H9 (cell line): Measurements from ENCODE around the gene GNAO1. TPM values are rescaled to one million over a fixed set of nuclear protein-coding genes. Genes with fewer than 3 reads are reported as not detected.

Experiments
- DNase-seq: peaks from one replicate; pipeline ENCODE4 v3.0.0-alpha.2; 2017
- H2AFZ ChIP-seq: one replicate; pipeline ENCODE4 v1.6.1; 2013; ENCODE audit warnings: mild to moderate bottlenecking, low read length, control low read depth, moderate library complexity
- H2AK5ac ChIP-seq: 2 replicates; pipeline ENCODE4 v1.6.1; 2013; ENCODE audit warnings: low read length, control low read depth, mixed read lengths; ENCODE audit not compliant: insufficient read length
- H2BK120ac ChIP-seq: one replicate; pipeline ENCODE4 v1.6.1; 2013; ENCODE audit warnings: low read depth, mild to moderate bottlenecking, low read length, control low read depth, inconsistent platforms; ENCODE audit not compliant: poor library complexity, severe bottlenecking
- H2BK12ac ChIP-seq: 2 replicates; pipeline ENCODE4 v1.6.1; 2013; ENCODE audit warnings: low read length, control low read depth, mixed read lengths, low read depth; ENCODE audit not compliant: insufficient read length
- H2BK15ac ChIP-seq: 2 replicates; pipeline ENCODE4 v1.6.1; 2013; ENCODE audit warnings: low read depth, low read length, control low read depth
- H2BK20ac ChIP-seq: one replicate; pipeline ENCODE4 v1.6.1; 2013; ENCODE audit warnings: low read depth, mild to moderate bottlenecking, low read length, control low read depth, inconsistent platforms; ENCODE audit not compliant: poor library complexity, severe bottlenecking
- H2BK5ac ChIP-seq: 2 replicates; pipeline ENCODE4 v1.6.1; 2013; ENCODE audit warnings: low read length, control low read depth, mixed read lengths; ENCODE audit not compliant: insufficient read length
- H3K14ac ChIP-seq: 2 replicates; pipeline ENCODE4 v1.6.1; 2013; ENCODE audit warnings: low read length, control low read depth; ENCODE audit not compliant: insufficient read depth
- H3K18ac ChIP-seq: 2 replicates; pipeline ENCODE4 v1.6.1; 2013; ENCODE audit warnings: low read depth, mild to moderate bottlenecking, mixed read lengths, low read length, control low read depth; ENCODE audit not compliant: insufficient read length
- H3K23ac ChIP-seq: 2 replicates; pipeline ENCODE4 v1.6.1; 2013; ENCODE audit warnings: low read length, control low read depth, mixed read lengths, low read depth; ENCODE audit not compliant: insufficient read length
- H3K23me2 ChIP-seq: 2 replicates; pipeline ENCODE4 v1.6.1; 2013; ENCODE audit warnings: low read depth, mild to moderate bottlenecking, mixed read lengths, low read length, control low read depth; ENCODE audit not compliant: insufficient read length, poor library complexity, severe bottlenecking
- H3K27ac ChIP-seq: 2 replicates; pipeline ENCODE4 v1.5.1; 2013; ENCODE audit warnings: low read length, control low read depth, mixed read lengths, low read depth; ENCODE audit not compliant: insufficient read length
- H3K27me3 ChIP-seq: 2 replicates; pipeline ENCODE4 v1.6.1; 2013; ENCODE audit warnings: low read length, control low read depth, inconsistent platforms; ENCODE audit not compliant: insufficient read depth
- H3K4ac ChIP-seq: 2 replicates; pipeline ENCODE4 v1.6.1; 2013; ENCODE audit warnings: low read depth, mild to moderate bottlenecking, control low read depth, inconsistent platforms, low read length, moderate library complexity
- H3K4me1 ChIP-seq: 2 replicates; pipeline ENCODE4 v1.6.1; 2013; ENCODE audit warnings: low read length, control low read depth, inconsistent platforms; ENCODE audit not compliant: insufficient read depth
- H3K4me2 ChIP-seq: 2 replicates; pipeline ENCODE4 v1.6.1; 2013; ENCODE audit warnings: low read length, control low read depth, mixed read lengths; ENCODE audit not compliant: insufficient read length, insufficient read depth
- H3K56ac ChIP-seq: 2 replicates; pipeline ENCODE4 v1.6.1; 2013; ENCODE audit warnings: low read depth, mild to moderate bottlenecking, mixed read lengths, low read length, control low read depth; ENCODE audit not compliant: insufficient read length
- H3K79me1 ChIP-seq: 2 replicates; pipeline ENCODE4 v1.6.1; 2013; ENCODE audit warnings: low read depth, mild to moderate bottlenecking, moderate library complexity, low read length, control low read depth, inconsistent platforms; ENCODE audit not compliant: insufficient read depth, poor library complexity, severe bottlenecking
- H3K79me2 ChIP-seq: 2 replicates; pipeline ENCODE4 v1.6.1; 2013; ENCODE audit warnings: low read length, control low read depth, inconsistent platforms; ENCODE audit not compliant: insufficient read depth
- H3K9ac ChIP-seq: 2 replicates; pipeline ENCODE4 v1.6.1; 2013; ENCODE audit warnings: low read length, control low read depth, mixed read lengths; ENCODE audit not compliant: insufficient read length; ENCODE audit errors: extremely low read depth
- H3K9me3 ChIP-seq: one replicate; pipeline ENCODE4 v1.6.1; 2013; ENCODE audit warnings: low read depth, low read length, inconsistent platforms; ENCODE audit not compliant: control insufficient read depth
- H3T11ph ChIP-seq: one replicate; pipeline ENCODE4 v1.6.1; 2013; ENCODE audit warnings: mild to moderate bottlenecking, low read length, control low read depth, inconsistent platforms
- H4K20me1 ChIP-seq: one replicate; pipeline ENCODE4 v1.6.1; 2013; ENCODE audit not compliant: control insufficient read depth, insufficient read length, insufficient read depth
- H4K5ac ChIP-seq: 2 replicates; pipeline ENCODE4 v1.6.1; 2013; ENCODE audit warnings: low read depth, mild to moderate bottlenecking, mixed read lengths, low read length, control low read depth; ENCODE audit not compliant: insufficient read length
- H4K8ac ChIP-seq: replicated peaks from 2 replicates; pipeline ENCODE4 v1.6.1; 2013; ENCODE audit warnings: low read length, control low read depth, mixed read lengths, low read depth; ENCODE audit not compliant: insufficient read length
- H4K91ac ChIP-seq: 2 replicates; pipeline ENCODE4 v1.6.1; 2013; ENCODE audit warnings: low read depth, mild to moderate bottlenecking, moderate library complexity, mixed read lengths, low read length, control low read depth; ENCODE audit not compliant: insufficient read length
- H3K27ac Mint-ChIP-seq, 3 experiments: 2 replicates in 2 of 3; 3 replicates in 1 of 3; pipeline ENCODE4 v1.8.0; 2020 to 2021; ENCODE audit warnings: mixed read lengths in 3 of 3, mild to moderate bottlenecking in 1 of 3, moderate library complexity in 1 of 3
- H3K27me3 Mint-ChIP-seq: 2 replicates; pipeline ENCODE4 v1.8.0; 2021; ENCODE audit warnings: low read depth, mild to moderate bottlenecking, moderate library complexity, mixed read lengths
- H3K36me3 Mint-ChIP-seq, 3 experiments: 2 replicates in 2 of 3; 3 replicates in 1 of 3; pipeline ENCODE4 v1.8.0; 2020 to 2021; ENCODE audit warnings: low read depth in 3 of 3, mixed read lengths in 3 of 3; ENCODE audit not compliant: insufficient read depth in 1 of 3
- H3K4me1 Mint-ChIP-seq, 2 experiments: 2 replicates each; pipeline ENCODE4 v1.8.0; 2020; ENCODE audit warnings: mixed read lengths in 2 of 2
- H3K4me3 Mint-ChIP-seq, 2 experiments: 2 replicates in 1 of 2; 3 replicates in 1 of 2; pipeline ENCODE4 v1.8.0; 2020 to 2021; ENCODE audit warnings: mild to moderate bottlenecking in 2 of 2, mixed read lengths in 2 of 2, moderate library complexity in 1 of 2
- H3K9me3 Mint-ChIP-seq, 2 experiments: 2 replicates in 1 of 2; 3 replicates in 1 of 2; pipeline ENCODE4 v1.8.0; 2020; ENCODE audit warnings: mild to moderate bottlenecking in 2 of 2, mixed read lengths in 2 of 2, moderate library complexity in 1 of 2
- CTCF ChIP-seq: fragments of 200-600 bp; sonication (generic); conservative IDR thresholded peaks from 3 replicates; pipeline ENCODE4 v1.8.0; 2021; ENCODE audit warnings: antibody characterized with exemption, mild to moderate bottlenecking
- WGBS: extraction: QIAGEN DNeasy Blood & Tissue Kit; methylation state at CpG from one replicate; pipeline ENCODE4 v1.1.7; 2013; ENCODE audit warnings: missing lambda C conversion rate, low lambda C conversion rate, mixed read lengths; ENCODE audit not compliant: insufficient read length; ENCODE audit errors: extremely low coverage; 5-methylcytosine and 5-hydroxymethylcytosine counted together
- total RNA-seq: library from RNA; stranded (reverse); gene quantifications from 2 replicates; pipeline ENCODE4 v1.2.1, GENCODE V29; 2021

GNAO1 gene
- total RNA-seq, 1 experiment from 2014 or later: 16.9 TPM

- H2AFZ ChIP-seq: no peak overlapping the region
- no peak for TF ChIP-seq CTCF
- H2BK15ac ChIP-seq: no peak overlapping the region
- H3K23ac ChIP-seq: no peak overlapping the region
- H3K36me3 Mint-ChIP-seq: no peaks in the 10 kb centered on the region
- H3K14ac ChIP-seq: no peak overlapping the region
- WGBS: no CpG with 5 or more reads among the region's 6 CpGs
- H3K9ac ChIP-seq: no peak overlapping the region
- H3K23me2 ChIP-seq: no peaks in the 10 kb centered on the region
- H3K4me1 ChIP-seq: no peaks in the 10 kb centered on the region
- no peak overlapping the region for H4K91ac ChIP-seq
- H2BK5ac ChIP-seq: no peak overlapping the region
- no peaks in the 10 kb centered on the region for H3K9me3 ChIP-seq
- H2BK20ac ChIP-seq: no peak overlapping the region
- H2BK120ac ChIP-seq: no peak overlapping the region
- no peaks in the 10 kb centered on the region for H3K79me2 ChIP-seq
- H3K27ac ChIP-seq: no peak overlapping the region
- H3T11ph ChIP-seq: no peak overlapping the region
- H3K27ac Mint-ChIP-seq: no peak overlapping the region
- no peaks in the 10 kb centered on the region for H3K27me3 ChIP-seq
- no peak overlapping the region for H2BK12ac ChIP-seq
- H4K8ac ChIP-seq: no peak overlapping the region
- no peak overlapping the region for H4K5ac ChIP-seq
- peaks cover 11 to 15% of the 10 kb centered on the region in 2 experiments for H3K4me1 Mint-ChIP-seq
- H3K27me3 Mint-ChIP-seq: no peaks in the 10 kb centered on the region
- no peaks in the 10 kb centered on the region for H4K20me1 ChIP-seq
- no peak overlapping the region for H3K4ac ChIP-seq
- no peak overlapping the region for H3K18ac ChIP-seq
- H2AK5ac ChIP-seq: no peak overlapping the region
- no peak overlapping the region for H3K56ac ChIP-seq
- H3K9me3 Mint-ChIP-seq: no peaks in the 10 kb centered on the region
- no peak overlapping the region for H3K4me2 ChIP-seq
- no peaks in the 10 kb centered on the region for H3K79me1 ChIP-seq
- H3K4me3 Mint-ChIP-seq: no peak overlapping the region
- no peak for DNase-seq
Observed at GRCh38 chr16:56237451-56237930, 46.2 kb downstream of the GNAO1 start.
